ENCODE measurements around the gene MCTP1.

Gene MCTP1

DNA sequence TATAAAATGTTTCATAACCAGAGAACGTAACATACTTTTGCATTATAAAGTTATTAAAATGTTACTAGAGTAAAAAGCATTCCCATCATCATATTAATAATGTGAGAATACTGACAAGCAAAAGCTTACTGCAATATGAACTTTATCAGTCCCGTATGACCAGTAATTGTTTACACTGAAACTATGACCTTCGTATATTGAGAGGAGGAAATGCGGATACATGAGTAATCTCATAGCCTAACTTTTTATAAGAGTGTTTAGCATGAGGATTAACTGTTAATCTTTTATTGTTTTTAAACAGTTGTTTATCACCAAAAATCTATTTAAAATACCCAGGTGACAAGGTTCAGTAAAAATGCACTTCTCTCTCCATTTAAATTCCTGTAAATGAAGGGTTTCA, 394.0 kb downstream of the MCTP1 start:
- Histone ChIP-seq H2AFZ (ENCODE audit: low read length) (no peak overlapping the region), H3F3A (ENCODE audit: low read depth) (0 out of 2 replicates have a peak, but pooled peaks cover 3% of the 10 kb centered on the region), H3K9ac (ENCODE audit: low read depth, low read length, poor library complexity, severe bottlenecking) (no peak overlapping the region), H3K27me3 (ENCODE audit: insufficient read depth, low read length, poor library complexity, severe bottlenecking) (no peaks in the 10 kb centered on the region), H3K4me2 (ENCODE audit: low read depth, low read length, poor library complexity, severe bottlenecking) (no peak overlapping the region), H3K9me2 (replicated peaks; ENCODE audit: low read depth, low read length) (no peaks in the 10 kb centered on the region), H3K4me3 (ENCODE audit: low read length, poor library complexity, severe bottlenecking) (no peak overlapping the region), H3K36me3 (ENCODE audit: insufficient read depth, low read length) (no peaks in the 10 kb centered on the region), H3K4me1 (ENCODE audit: insufficient read depth, low read length, poor library complexity, severe bottlenecking) (peaks cover 27% of the 10 kb centered on the region), H3K79me2 (ENCODE audit: insufficient read depth, low read length) (no peaks in the 10 kb centered on the region), H3K9me3 (ENCODE audit: insufficient read depth, low read depth, low read length) (no peaks in the 10 kb centered on the region), H4K20me1 (ENCODE audit: insufficient read depth, low read length, poor library complexity, severe bottlenecking) (no peaks in the 10 kb centered on the region)
- TF ChIP-seq EZH2phosphoT487 (IDR thresholded peaks at IDR 0.05; ENCODE audit: borderline replicate concordance) = no peak
- TF ChIP-seq, protein P1, sequence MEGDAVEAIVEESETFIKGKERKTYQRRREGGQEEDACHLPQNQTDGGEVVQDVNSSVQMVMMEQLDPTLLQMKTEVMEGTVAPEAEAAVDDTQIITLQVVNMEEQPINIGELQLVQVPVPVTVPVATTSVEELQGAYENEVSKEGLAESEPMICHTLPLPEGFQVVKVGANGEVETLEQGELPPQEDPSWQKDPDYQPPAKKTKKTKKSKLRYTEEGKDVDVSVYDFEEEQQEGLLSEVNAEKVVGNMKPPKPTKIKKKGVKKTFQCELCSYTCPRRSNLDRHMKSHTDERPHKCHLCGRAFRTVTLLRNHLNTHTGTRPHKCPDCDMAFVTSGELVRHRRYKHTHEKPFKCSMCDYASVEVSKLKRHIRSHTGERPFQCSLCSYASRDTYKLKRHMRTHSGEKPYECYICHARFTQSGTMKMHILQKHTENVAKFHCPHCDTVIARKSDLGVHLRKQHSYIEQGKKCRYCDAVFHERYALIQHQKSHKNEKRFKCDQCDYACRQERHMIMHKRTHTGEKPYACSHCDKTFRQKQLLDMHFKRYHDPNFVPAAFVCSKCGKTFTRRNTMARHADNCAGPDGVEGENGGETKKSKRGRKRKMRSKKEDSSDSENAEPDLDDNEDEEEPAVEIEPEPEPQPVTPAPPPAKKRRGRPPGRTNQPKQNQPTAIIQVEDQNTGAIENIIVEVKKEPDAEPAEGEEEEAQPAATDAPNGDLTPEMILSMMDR (conservative IDR thresholded peaks at IDR 0.05; ENCODE audit: low read length) = no peak

DNA sequence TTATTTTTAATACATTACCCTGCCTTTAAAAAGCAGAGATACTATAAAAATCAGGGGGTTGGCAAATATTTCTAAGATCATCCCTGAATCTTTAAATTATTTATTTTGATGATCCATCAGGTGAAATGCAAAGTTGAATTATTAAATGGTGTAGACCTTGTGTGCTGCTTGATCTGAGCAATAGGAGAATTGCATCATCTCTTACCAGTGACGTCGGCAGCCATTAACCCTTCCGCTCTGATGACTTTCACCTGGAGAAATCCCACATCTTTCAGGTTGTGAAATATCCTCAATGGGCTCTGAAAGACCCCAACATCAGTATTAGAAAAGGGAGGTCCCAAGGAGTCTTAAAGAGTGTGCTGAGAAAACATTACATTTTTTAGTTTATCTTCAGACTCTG, 396.2 kb downstream of the MCTP1 start:
- no peaks in the 10 kb centered on the region for H3K36me3 ChIP-seq (ENCODE audit: insufficient read depth, low read length)
- no peaks in the 10 kb centered on the region for H3K9me3 ChIP-seq (ENCODE audit: insufficient read depth, low read depth, low read length)
- H3K27me3 ChIP-seq (ENCODE audit: insufficient read depth, low read length, poor library complexity, severe bottlenecking) = no peaks in the 10 kb centered on the region
- no peaks in the 10 kb centered on the region for H3F3A ChIP-seq (ENCODE audit: low read depth)
- H3K9me2 ChIP-seq (replicated peaks; ENCODE audit: low read depth, low read length) = no peaks in the 10 kb centered on the region
- H3K4me2 ChIP-seq (ENCODE audit: low read depth, low read length, poor library complexity, severe bottlenecking) = no peak overlapping the region
- H3K4me3 ChIP-seq (ENCODE audit: low read length, poor library complexity, severe bottlenecking) = no peak overlapping the region
- no peak overlapping the region for H3K9ac ChIP-seq (ENCODE audit: low read depth, low read length, poor library complexity, severe bottlenecking)
- H4K20me1 ChIP-seq (ENCODE audit: insufficient read depth, low read length, poor library complexity, severe bottlenecking) = no peaks in the 10 kb centered on the region
- H2AFZ ChIP-seq (ENCODE audit: low read length) = no peak overlapping the region
- peaks cover 5% of the 10 kb centered on the region for H3K4me1 ChIP-seq (ENCODE audit: insufficient read depth, low read length, poor library complexity, severe bottlenecking)
- no peaks in the 10 kb centered on the region for H3K79me2 ChIP-seq (ENCODE audit: insufficient read depth, low read length)
- no peak for TF ChIP-seq EZH2phosphoT487 (IDR thresholded peaks at IDR 0.05; ENCODE audit: borderline replicate concordance)
- TF ChIP-seq, protein P1 (conservative IDR thresholded peaks at IDR 0.05; ENCODE audit: low read length) = no peak

DNA sequence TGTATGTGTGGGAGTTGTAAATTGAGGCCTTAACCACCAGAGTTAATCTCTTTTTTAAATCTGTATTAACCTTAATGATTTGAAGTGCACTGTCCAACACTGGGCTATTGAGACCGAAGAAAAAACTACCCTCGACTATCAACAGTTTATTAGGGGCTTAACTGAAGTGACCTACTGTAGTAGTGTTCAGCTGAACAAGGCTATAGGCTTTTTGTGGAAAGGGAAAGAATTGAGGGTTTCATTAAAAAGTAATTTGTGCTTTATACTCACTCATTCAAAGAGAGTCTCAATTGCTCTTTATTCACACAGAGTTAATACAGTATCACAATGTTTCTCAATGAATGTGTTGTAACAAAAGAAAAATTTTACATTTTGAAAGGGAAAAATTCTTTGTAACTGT, 399.0 kb downstream of the MCTP1 start:
- Histone ChIP-seq H4K20me1 (ENCODE audit: insufficient read depth, low read length, poor library complexity, severe bottlenecking) (no peaks in the 10 kb centered on the region), H3K4me2 (ENCODE audit: low read depth, low read length, poor library complexity, severe bottlenecking) (no peak overlapping the region), H3F3A (ENCODE audit: low read depth) (no peaks in the 10 kb centered on the region), H3K9me3 (ENCODE audit: insufficient read depth, low read depth, low read length) (no peaks in the 10 kb centered on the region), H3K9ac (ENCODE audit: low read depth, low read length, poor library complexity, severe bottlenecking) (no peak overlapping the region), H3K36me3 (ENCODE audit: insufficient read depth, low read length) (no peaks in the 10 kb centered on the region), H3K4me1 (ENCODE audit: insufficient read depth, low read length, poor library complexity, severe bottlenecking) (no peaks in the 10 kb centered on the region), H3K27me3 (ENCODE audit: insufficient read depth, low read length, poor library complexity, severe bottlenecking) (no peaks in the 10 kb centered on the region), H2AFZ (ENCODE audit: low read length) (no peak overlapping the region), H3K9me2 (replicated peaks; ENCODE audit: low read depth, low read length) (no peaks in the 10 kb centered on the region), H3K4me3 (ENCODE audit: low read length, poor library complexity, severe bottlenecking) (no peak overlapping the region), H3K79me2 (ENCODE audit: insufficient read depth, low read length) (no peaks in the 10 kb centered on the region)
- no peak for TF ChIP-seq EZH2phosphoT487 (IDR thresholded peaks at IDR 0.05; ENCODE audit: borderline replicate concordance)
- TF ChIP-seq, protein P1 (conservative IDR thresholded peaks at IDR 0.05; ENCODE audit: low read length) = no peak
